GM18499 (cell line): ENCODE data around the gene WWTR1.

ENCODE experiments used
- ATAC-seq: cut with Tn5 transposase; IDR thresholded peaks from one replicate; pipeline ENCODE4 v1.9.1; 2021; ENCODE audit warnings: moderate number of reproducible peaks; ENCODE audit not compliant: insufficient read depth, unreplicated experiment

WWTR1 gene

DNA sequence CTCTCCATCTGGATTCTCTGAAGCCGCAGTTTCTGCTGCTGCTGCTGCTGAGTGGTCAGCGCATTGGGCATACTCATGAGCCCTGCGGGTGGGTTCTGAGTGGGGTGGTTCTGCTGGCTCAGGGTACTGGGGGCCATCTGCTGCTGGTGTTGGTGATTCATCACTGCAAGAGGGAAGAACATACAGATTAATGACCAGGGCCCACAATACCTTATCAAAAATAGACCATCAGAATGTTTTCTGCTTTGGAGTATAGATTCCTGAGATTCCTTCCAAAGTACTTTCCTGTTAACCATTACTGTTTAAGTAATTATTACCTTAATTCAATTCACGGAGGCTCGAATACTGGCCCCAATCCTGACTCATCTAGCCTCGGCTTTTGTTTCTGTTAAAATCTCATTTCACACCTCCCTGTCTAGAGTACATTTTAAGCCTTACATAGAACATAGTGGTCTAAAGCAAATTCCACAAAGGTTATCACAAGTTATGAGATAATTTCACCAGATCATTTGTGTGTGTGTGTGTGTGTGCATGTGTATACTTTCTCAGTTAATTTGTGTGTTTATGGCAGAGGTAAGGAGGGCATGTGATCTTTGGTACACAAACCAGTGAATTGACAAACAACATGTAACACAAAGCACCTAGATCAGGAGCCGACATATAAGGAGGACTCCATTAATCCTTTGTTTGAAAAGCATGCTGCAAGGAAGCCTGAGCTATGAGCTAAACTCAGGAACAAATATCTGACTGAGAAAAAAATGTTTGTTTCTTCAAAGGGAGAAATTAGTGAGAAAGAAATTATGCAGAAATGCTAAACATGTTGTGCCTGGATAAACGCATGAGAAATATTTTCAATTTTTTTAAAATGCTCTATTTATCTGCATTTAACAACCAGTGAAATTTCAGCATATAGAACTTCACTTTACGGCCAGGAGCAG, 115.2 kb downstream of the WWTR1 start:
- no peak for ATAC-seq

DNA sequence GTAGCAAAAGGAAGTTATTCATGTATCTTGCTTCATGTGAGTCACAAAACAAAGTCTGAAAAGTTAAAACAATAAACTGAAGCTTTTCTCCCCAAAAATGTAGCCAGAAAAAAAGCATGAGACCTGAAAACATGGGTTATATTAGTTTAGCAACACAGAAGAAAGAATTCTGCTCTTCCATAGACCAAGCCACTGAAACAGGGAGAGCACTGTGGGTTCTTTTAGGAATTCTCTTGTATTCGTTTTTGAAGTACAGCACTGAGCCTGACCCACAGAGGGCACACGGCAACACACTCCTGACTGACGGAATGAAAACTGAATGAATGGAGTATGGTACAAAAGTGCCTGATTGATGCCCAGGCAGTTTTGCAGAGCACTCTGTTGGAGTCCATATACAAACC, 116.7 kb downstream of the WWTR1 start:
- no peak for ATAC-seq

DNA sequence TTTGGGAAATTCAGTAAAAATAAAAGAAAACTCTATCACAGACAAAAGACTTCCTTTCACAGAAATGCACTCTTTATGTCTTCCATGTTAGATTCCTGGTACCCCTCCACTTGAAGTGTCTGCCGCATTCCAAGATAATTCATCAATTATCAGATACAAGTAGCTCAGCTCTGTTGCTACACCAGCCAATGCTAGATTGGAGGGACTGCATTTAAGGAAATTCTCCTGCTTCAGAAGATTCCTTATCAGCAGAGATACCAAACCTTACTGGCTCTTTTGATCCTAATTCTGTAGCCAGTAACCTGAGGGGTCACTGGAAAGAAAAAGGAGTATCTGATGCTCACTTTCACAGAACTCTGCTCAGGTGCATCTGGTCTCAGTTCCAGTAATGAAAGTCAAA, 119.5 kb downstream of the WWTR1 start:
- ATAC-seq, result no peak

DNA sequence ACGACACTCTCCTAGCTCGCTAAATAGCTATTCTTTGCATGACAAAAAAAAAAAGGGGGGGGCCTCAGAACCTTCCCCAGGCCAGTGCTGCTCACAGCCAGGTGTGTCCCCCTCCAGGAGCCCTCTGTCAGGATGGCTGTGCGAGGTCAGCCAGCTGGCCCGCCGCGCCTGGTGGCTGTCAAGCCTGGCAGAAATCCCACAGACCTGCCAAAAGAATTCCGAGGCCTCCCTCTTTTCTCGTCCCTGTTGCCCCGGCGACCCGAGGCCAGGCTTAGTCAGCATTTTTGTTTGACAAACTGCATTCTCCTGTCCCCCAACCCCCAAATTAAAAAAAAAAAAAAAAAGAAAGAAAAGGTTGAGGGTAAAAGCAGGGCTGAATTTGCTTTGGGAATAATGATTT, 121.4 kb downstream of the WWTR1 start:
- ATAC-seq, result no peak

- ATAC-seq, result no peak
These were observed 122.5 kb downstream of the WWTR1 start for GRCh38 chr3:149535333-149535685.

- no peak for ATAC-seq
These were observed 123.0 kb downstream of the WWTR1 start for GRCh38 chr3:149534671-149535332.

- ATAC-seq, result no peak
These were observed 123.7 kb downstream of the WWTR1 start for GRCh38 chr3:149534082-149534481.

GRCh38 chr3:149532489-149533180, 125.2 kb downstream of the WWTR1 start:
- ATAC-seq, result no peak

- no peak for ATAC-seq
These were observed 128.7 kb downstream of the WWTR1 start for GRCh38 chr3:149529099-149529498.

DNA sequence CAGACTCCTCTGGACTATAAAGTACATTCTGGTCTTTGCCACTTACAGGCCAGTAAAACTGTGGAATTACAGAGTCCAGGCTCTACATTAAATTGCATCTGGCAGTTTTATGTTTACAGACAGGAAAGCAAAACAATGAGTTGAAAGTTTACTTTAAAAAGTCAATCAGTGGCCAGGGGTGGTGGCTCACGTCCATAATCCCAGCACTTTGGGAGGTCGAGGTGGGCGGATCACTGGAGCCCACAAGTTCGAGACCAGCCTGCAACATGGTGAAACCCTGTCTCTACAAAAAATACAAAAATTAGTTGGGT, 129.5 kb downstream of the WWTR1 start:
- no peak for ATAC-seq

- no peak for ATAC-seq
These were observed 130.1 kb downstream of the WWTR1 start for GRCh38 chr3:149527531-149528339.

DNA sequence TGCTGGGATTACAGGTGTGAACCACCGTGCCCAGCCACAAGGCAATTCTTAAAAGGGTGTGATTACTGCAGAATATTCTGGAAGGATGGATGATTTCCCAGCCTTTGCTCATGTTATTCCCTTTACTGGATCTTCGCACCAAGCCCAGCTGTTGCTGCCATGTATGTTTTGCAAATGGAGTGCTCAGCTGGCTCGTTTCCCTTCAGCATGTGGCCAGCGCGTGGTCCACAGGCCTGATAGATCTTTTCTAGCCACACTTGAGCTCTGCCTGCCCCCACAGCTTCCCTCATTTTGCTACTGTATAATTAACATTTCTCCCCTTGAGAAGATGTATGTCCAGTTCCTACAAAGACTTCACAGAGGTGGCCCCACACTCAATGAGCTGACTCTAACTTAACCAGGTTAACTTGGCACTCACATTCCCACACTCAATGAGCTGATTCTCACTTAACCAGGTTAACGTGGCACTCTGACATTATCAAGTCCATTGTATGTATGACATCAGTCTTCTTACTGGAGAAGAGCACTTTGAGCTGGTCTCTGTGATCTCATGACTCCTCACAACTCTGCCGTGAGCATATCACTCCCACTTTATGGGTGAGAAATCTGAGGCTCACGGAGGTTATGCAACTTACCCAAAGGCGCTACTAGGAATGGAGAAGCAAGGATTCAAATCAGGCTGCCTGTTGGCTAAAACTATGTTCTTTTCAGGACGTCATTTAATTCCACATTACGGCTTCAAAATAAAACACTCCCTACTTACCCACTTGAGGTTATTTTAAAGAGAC, 134.1 kb downstream of the WWTR1 start:
- no peak for ATAC-seq

DNA sequence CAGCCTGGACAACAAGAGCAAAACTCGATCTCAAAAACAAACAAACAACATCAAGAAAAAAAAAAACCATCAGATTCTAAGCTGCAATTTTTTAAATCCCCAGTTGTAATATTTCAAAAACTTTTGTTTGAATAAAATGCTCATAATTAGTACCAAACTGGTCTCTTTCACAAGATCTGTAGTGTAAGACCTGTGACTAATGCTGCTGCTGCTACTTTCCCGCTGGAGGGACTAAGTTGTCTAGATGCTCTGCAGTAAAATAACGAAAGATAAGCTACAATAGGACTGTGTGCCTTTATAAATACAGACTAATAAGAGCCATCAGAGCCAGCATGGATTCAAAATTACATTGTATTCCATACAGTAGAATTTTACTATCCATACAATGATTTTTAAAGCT, 137.9 kb downstream of the WWTR1 start:
- ATAC-seq, result no peak

DNA sequence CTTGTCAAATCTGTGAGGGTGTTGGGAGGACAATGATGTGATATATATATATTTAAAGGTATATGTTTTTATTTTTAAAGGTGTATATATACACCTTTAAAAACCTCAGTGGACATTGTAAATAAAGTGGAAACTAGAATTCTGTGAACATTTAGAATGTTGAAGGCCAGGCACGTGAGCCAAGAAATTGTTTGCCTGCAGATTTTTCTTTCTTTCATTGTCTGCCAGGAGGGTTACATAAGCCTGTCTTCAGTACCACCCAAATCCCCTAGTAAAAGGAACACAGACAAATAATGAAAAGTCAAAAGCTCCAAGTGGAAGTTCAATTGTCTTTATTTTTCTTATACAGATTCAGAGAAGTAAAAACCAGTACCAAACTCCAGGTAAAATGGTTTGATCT, 140.9 kb downstream of the WWTR1 start:
- ATAC-seq, result no peak

DNA sequence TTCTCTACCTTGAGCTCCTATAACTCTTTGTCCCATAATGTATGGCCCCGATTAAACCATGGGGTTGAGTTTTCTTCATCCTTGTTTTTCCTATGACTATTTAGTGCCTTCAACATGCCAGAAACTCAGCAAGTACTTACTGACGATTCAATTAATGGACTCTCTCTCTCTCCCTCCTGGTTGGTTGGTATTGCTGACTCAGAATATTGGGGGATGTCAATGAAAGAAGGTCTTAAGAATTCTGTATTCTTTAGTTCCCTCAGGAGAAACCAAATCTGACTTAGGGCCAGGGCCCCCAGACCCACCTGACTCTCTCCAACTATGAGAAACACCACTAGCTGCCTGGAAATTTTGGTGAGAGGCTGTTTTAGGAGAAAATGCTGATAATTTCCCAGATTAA, 142.6 kb downstream of the WWTR1 start:
- no peak for ATAC-seq

GRCh38 chr3:149514471-149514870, 143.4 kb downstream of the WWTR1 start:
- ATAC-seq, result no peak

GRCh38 chr3:149512073-149512782, 145.6 kb downstream of the WWTR1 start:
- no peak for ATAC-seq

DNA sequence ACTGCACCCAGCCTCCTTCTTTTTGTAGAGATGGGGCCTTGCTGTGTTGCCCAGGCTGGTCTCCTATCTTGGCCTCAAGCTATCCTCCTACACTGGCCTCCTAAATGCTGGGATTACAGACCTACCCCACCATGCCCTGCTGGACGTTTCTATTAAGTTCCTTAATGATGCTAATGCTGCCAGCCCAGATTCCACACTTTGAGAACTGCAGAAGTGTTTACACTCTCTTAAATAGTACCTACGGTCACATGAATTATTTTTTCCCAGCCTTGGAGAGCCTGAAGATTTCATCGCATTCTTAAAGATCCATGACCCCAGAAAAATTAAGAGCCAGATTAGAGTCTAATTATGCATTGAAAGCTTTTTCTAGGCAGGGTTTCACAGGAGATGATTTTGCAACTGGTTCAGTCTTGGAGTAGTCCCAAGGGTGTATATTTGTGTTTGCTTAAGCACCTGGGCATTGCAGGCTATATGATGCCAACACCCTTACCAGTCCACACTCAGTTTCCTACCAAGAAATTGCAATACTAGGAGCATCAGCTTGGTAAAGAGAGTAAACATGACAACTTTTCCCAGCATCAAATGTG, 146.7 kb downstream of the WWTR1 start:
- ATAC-seq, result no peak

DNA sequence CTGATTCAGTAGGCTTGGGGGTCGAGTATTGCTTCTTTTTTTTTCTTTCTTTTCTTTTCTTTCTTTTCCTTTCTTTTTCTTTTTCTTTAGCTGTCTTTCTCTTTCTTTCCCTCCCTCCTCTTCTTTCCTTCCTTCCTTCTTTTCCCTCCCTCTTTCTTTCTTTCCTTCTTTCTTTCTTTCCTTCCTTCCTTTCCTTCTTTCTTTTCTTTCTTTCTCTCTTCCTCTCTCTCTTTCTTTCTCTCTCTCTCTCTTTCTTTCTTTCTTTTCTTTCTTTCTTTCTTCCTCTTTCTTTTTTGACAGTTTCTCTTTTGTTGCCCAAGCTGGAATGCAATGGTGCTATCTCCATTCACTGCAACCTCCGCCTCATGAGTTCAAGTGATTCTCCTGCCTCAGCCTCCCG, 147.3 kb downstream of the WWTR1 start:
- ATAC-seq, result no peak
